Ishikawa (cell line): Measurements from ENCODE around the gene HEBP2.

Source experiments
- CEBPB ChIP-seq: IDR thresholded peaks from 2 replicates; pipeline ENCODE4 v1.6.1; 2012
- CREB1 ChIP-seq: IDR thresholded peaks from 2 replicates; pipeline ENCODE4 v1.6.1; 2012; ENCODE audit warnings: low read depth
- EGR1 ChIP-seq: IDR thresholded peaks from 2 replicates; pipeline ENCODE4 v1.6.1; 2012
- EP300 ChIP-seq: IDR thresholded peaks from 2 replicates; pipeline ENCODE4 v1.6.1; 2012; ENCODE audit warnings: borderline replicate concordance
- FOXM1 ChIP-seq: IDR thresholded peaks from 2 replicates; pipeline ENCODE4 v1.6.1; 2012; ENCODE audit warnings: low read depth, borderline replicate concordance
- NFIC ChIP-seq: IDR thresholded peaks from 2 replicates; pipeline ENCODE4 v1.6.1; 2012
- RAD21 ChIP-seq: IDR thresholded peaks from 2 replicates; pipeline ENCODE4 v1.6.1; 2012; ENCODE audit warnings: low read depth
- TAF1 ChIP-seq: IDR thresholded peaks from 2 replicates; pipeline ENCODE4 v1.6.1; 2012; ENCODE audit warnings: low read depth, mild to moderate bottlenecking
- TEAD4 ChIP-seq: IDR thresholded peaks from 2 replicates; pipeline ENCODE4 v1.6.1; 2012
- YY1 ChIP-seq: IDR thresholded peaks from 2 replicates; pipeline ENCODE4 v1.6.1; 2012; ENCODE audit warnings: low read depth
- ZBTB7A ChIP-seq: IDR thresholded peaks from 2 replicates; pipeline ENCODE4 v1.6.1; 2012; ENCODE audit warnings: low read depth
- TF ChIP-seq, protein P1 (sequence below): IDR thresholded peaks from 2 replicates; pipeline ENCODE4 v1.6.1; 2012; ENCODE audit warnings: low read depth, mild to moderate bottlenecking
- TF ChIP-seq, protein P2 (sequence below): IDR thresholded peaks from 2 replicates; pipeline ENCODE4 v1.6.1; 2012

DNA sequence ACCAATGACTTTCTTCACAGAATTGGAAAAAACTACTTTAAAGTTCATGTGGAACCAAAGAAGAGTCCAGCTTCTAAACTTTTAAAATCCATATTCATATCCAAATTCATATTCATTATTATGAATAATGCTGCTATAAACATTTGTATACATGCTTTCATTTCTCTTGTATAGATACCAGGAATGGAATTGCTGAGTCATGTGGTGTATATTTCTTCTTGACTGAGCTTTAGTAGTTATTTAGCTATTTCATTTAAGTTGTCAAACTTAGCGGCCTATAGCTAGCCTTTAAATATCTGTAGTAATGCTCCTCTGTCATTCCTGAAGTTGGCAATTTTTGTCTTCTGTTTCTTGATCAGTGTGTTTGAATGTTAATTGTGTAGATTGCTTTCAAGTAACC lies 46.1 kb upstream of the HEBP2 start:
- TF ChIP-seq TAF1 (no peak), NFIC (no peak), CEBPB (no peak), TEAD4 (no peak), ZBTB7A (no peak), EP300 (no peak), RAD21 (no peak), EGR1 (no peak), YY1 (no peak), CREB1 (no peak), FOXM1 (no peak)
- TF ChIP-seq, protein P1, sequence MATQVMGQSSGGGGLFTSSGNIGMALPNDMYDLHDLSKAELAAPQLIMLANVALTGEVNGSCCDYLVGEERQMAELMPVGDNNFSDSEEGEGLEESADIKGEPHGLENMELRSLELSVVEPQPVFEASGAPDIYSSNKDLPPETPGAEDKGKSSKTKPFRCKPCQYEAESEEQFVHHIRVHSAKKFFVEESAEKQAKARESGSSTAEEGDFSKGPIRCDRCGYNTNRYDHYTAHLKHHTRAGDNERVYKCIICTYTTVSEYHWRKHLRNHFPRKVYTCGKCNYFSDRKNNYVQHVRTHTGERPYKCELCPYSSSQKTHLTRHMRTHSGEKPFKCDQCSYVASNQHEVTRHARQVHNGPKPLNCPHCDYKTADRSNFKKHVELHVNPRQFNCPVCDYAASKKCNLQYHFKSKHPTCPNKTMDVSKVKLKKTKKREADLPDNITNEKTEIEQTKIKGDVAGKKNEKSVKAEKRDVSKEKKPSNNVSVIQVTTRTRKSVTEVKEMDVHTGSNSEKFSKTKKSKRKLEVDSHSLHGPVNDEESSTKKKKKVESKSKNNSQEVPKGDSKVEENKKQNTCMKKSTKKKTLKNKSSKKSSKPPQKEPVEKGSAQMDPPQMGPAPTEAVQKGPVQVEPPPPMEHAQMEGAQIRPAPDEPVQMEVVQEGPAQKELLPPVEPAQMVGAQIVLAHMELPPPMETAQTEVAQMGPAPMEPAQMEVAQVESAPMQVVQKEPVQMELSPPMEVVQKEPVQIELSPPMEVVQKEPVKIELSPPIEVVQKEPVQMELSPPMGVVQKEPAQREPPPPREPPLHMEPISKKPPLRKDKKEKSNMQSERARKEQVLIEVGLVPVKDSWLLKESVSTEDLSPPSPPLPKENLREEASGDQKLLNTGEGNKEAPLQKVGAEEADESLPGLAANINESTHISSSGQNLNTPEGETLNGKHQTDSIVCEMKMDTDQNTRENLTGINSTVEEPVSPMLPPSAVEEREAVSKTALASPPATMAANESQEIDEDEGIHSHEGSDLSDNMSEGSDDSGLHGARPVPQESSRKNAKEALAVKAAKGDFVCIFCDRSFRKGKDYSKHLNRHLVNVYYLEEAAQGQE, result no peak
- TF ChIP-seq, protein P2, sequence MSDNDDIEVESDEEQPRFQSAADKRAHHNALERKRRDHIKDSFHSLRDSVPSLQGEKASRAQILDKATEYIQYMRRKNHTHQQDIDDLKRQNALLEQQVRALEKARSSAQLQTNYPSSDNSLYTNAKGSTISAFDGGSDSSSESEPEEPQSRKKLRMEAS, result no peak
